Measurements from ENCODE around the gene EFCAB11. TPM values are rescaled to one million over a fixed set of nuclear protein-coding genes. Genes with fewer than 3 reads are reported as not detected.
A peak's percentile ranks its signal among the peaks of the same experiment; 100 is the strongest.

EFCAB11 gene
- total and polyA plus RNA-seq, 7 donors = 7.2 to 9.0 (median 8.7) TPM

DNA sequence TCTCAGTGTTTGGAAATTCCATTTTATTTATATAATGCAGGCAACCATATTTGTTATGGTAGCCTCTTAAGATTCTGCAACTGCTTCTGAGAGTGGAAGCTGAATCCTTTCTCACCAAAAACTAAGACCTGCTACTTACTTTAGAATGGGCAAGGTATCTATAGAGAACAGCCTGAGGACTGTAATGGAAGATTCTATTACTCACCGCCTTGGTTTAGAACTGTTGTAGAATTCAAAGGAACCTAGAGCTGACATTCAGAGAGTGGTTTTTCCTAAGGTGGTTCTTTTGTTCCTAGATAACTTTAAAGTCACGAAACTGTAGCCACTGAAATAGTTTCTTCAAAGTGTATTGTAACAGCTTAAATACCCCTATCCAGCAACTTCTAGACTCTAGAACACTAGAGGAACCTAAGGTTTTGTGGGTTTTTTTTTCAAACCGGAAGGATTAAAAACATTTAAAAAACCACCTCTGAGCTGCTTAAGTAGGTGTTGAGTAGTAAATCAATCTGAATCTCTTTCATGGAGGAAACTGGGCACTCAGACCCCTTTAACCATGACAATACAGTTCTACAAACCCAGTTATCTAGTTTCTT is 5.4 kb upstream of the EFCAB11 start:
- no peak for DNase-seq
- 62 to 92% methylated on average over 3 of the region's 3 CpGs for WGBS, 2 donors
- intact Hi-C loops (cut with DNase I) = loop anchor here (10.0 kb wide), 1 partner anchor 1395 kb away; the partner anchor contains the start of gene ZC3H14
- Histone ChIP-seq H3K27ac (no peak overlapping the region), H3K36me3 (peaks cover 0 to 17% (median 2%) of the 10 kb centered on the region in 4 donors), H3K4me3 (no peak overlapping the region), H3K9me3 (no peaks in the 10 kb centered on the region), H3K4me1 (peaks cover 0 to 17% (median 14%) of the 10 kb centered on the region in 4 donors), H3K27me3 (no peaks in the 10 kb centered on the region)
- no peak for TF ChIP-seq CTCF (IDR thresholded peaks at IDR 0.05)
- TF ChIP-seq POLR2AphosphoS5 (IDR thresholded peaks at IDR 0.05) = no peak
- TF ChIP-seq POLR2A (IDR thresholded peaks at IDR 0.05) = no peak
- TF ChIP-seq EP300 (IDR thresholded peaks at IDR 0.05) = no peak

- no peak overlapping the region for H3K27ac ChIP-seq
- 78 to 85% methylated on average over 1 of the region's 1 CpG for WGBS, 2 donors
Observed at GRCh38 chr14:89958966-89959365, 4.4 kb upstream of the EFCAB11 start.

GRCh38 chr14:89957791-89958190 is 3.3 kb upstream of the EFCAB11 start:
- intact Hi-C loops (cut with DNase I) = loop anchor here (10.0 kb wide), 1 partner anchor 1393 kb away; the partner anchor contains the start of gene ZC3H14
- H3K27me3 ChIP-seq = no peaks in the 10 kb centered on the region
- 95 to 97% methylated on average over 8 of the region's 8 CpGs for WGBS, 2 donors
- no peak overlapping the region for H3K27ac ChIP-seq
- TF ChIP-seq POLR2AphosphoS5 (IDR thresholded peaks at IDR 0.05) (no peak), EP300 (IDR thresholded peaks at IDR 0.05) (no peak), POLR2A (IDR thresholded peaks at IDR 0.05) (no peak)
- H3K4me1 ChIP-seq = peaks cover 0 to 27% (median 20%) of the 10 kb centered on the region in 4 donors
- DNase-seq = no peak
- H3K36me3 ChIP-seq = no peaks in the 10 kb centered on the region
- H3K4me3 ChIP-seq = no peak overlapping the region
- H3K9me3 ChIP-seq = no peaks in the 10 kb centered on the region

More at GRCh38 chr14:89958966-89959365, 4.4 kb upstream of the EFCAB11 start:
- no peak overlapping the region for H3K4me3 ChIP-seq
- no peak for DNase-seq
- H3K9me3 ChIP-seq = no peaks in the 10 kb centered on the region
- peaks cover 0 to 21% (median 17%) of the 10 kb centered on the region in 4 donors for H3K4me1 ChIP-seq
- H3K27me3 ChIP-seq = no peaks in the 10 kb centered on the region
- intact Hi-C loops (cut with DNase I) = loop anchor here (10.0 kb wide), 1 partner anchor 1394 kb away; the partner anchor contains the start of gene ZC3H14
- peaks cover 0 to 10% (median 2%) of the 10 kb centered on the region in 4 donors for H3K36me3 ChIP-seq
- no peak for TF ChIP-seq CTCF (IDR thresholded peaks at IDR 0.05)
- no peak for TF ChIP-seq POLR2A (IDR thresholded peaks at IDR 0.05)
- TF ChIP-seq EP300 (IDR thresholded peaks at IDR 0.05) = no peak
- no peak for TF ChIP-seq POLR2AphosphoS5 (IDR thresholded peaks at IDR 0.05)

GRCh38 chr14:89957376-89957775 is 2.8 kb upstream of the EFCAB11 start:
- Histone ChIP-seq H3K4me3 (no peak overlapping the region), H3K9me3 (no peaks in the 10 kb centered on the region), H3K27me3 (no peaks in the 10 kb centered on the region), H3K4me1 (peaks cover 0 to 27% (median 20%) of the 10 kb centered on the region in 4 donors), H3K27ac (no peak overlapping the region), H3K36me3 (no peaks in the 10 kb centered on the region)
- intact Hi-C loops (cut with DNase I) = loop anchor here (10.0 kb wide), 1 partner anchor 1393 kb away; the partner anchor contains the start of gene ZC3H14
- TF ChIP-seq POLR2A (IDR thresholded peaks at IDR 0.05) (no peak), POLR2AphosphoS5 (IDR thresholded peaks at IDR 0.05) (no peak), EP300 (IDR thresholded peaks at IDR 0.05) (no peak), CTCF (IDR thresholded peaks at IDR 0.05) (no peak)
- no peak for DNase-seq
- WGBS, 2 donors = 86 to 92% methylated on average over 1 of the region's 1 CpG

DNA sequence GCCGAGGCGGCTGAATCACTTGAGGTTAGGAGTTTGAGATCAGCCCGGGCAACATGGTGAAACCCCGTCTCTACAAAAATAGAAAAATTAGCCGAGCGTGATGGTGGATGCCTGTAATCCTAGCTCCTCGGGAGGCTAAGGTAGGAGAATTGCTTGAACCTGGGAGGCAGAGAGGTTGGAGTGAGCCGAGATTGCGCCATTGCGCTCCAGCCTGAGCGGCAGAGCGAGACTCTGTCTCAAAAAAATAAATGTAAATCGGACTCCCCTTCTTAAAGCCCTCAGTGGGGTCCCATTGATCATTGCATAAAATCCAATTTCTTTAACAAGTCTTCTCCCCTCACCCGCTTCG is 2.1 kb upstream of the EFCAB11 start:
- Histone ChIP-seq H3K4me1 (peaks cover 0 to 27% (median 20%) of the 10 kb centered on the region in 4 donors), H3K36me3 (no peaks in the 10 kb centered on the region), H3K27ac (peak overlapping the region; percentile 87 to 98 (median 92)), H3K9me3 (no peaks in the 10 kb centered on the region), H3K4me3 (peak overlapping the region; percentile 67 to 94 (median 76)), H3K27me3 (no peaks in the 10 kb centered on the region)
- intact Hi-C loops (cut with DNase I) = loop anchor here (10.0 kb wide), 1 partner anchor 1392 kb away; the partner anchor contains the start of gene ZC3H14
- no peak for TF ChIP-seq EP300 (IDR thresholded peaks at IDR 0.05)
- no peak for TF ChIP-seq POLR2AphosphoS5 (IDR thresholded peaks at IDR 0.05)
- no peak for TF ChIP-seq CTCF (IDR thresholded peaks at IDR 0.05)
- no peak for TF ChIP-seq POLR2A (IDR thresholded peaks at IDR 0.05)
- 17 to 34% methylated on average over 15 of the region's 15 CpGs for WGBS, 2 donors
- DNase-seq = no peak
